ENCODE data around the gene CSNK2A3. TPM values are rescaled to one million over a fixed set of nuclear protein-coding genes. Genes with fewer than 3 reads are reported as not detected.
"Not testable (repeated sequence)": the region's sequence is repeated elsewhere in the genome, so short reads cannot be mapped to it uniquely, and the experiment has no call there.

The CSNK2A3 gene
- total RNA-seq (2014; rRNA removed; shearing (Covaris generic)) (4.1 and 4.8 TPM in 2 replicates), polyA plus RNA-seq (2016; fragmentation: Nextera tagmentation; extraction: Ambion mirVana) (0.33 and 0.91 TPM in 2 replicates)
- long read RNA-seq: 0 reads

DNA sequence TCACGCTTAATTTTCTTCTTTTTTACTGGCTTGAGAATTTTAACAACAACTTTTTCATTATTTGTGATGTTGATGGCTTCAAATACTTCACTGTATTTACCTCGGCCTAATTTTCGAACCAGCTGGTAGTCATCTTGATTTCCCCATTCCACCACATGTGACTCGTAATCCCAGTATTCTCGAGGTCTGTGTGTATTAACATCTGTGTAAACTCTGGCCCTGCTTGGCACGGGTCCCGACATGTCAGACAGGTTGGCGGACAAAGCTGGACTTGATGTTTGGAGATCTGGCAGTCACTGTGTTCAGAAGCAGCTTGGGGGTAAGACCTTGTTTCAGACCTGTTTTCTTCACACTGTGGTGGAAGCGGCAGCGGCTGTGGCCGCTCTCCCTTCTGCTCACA, at the start of gene CSNK2A3:
Gene CSNK2A3, minus strand, starts transcription at position 373 of the 400 bp plus-strand sequence. Its CDS starts 131 bp downstream, at position 242.
- H3K4me1 Mint-ChIP-seq; H3K4me2 ChIP-seq; H3K27ac Mint-ChIP-seq; H3F3A ChIP-seq (replicated peaks; ENCODE audit: low read depth); H3K4me3 Mint-ChIP-seq; H3K4me1 ChIP-seq (ENCODE audit: insufficient read depth); DNase-seq (ENCODE audit: low spot score); H3K27me3 Mint-ChIP-seq (ENCODE audit: insufficient read depth, low read depth, poor library complexity); H3K36me3 ChIP-seq (ENCODE audit: insufficient read depth); H3K27me3 ChIP-seq (ENCODE audit: insufficient read depth); H3K9me3 Mint-ChIP-seq; H3K79me2 ChIP-seq (replicated peaks; ENCODE audit: insufficient read depth); ATAC-seq; H4K20me1 ChIP-seq (replicated peaks; ENCODE audit: insufficient read depth); H3K9me2 ChIP-seq (ENCODE audit: insufficient read depth); H2AFZ ChIP-seq; H3K27ac ChIP-seq (ENCODE audit: low read depth); H3K36me3 Mint-ChIP-seq (ENCODE audit: low read depth); H3K4me3 ChIP-seq: not testable (repeated sequence)

DNA sequence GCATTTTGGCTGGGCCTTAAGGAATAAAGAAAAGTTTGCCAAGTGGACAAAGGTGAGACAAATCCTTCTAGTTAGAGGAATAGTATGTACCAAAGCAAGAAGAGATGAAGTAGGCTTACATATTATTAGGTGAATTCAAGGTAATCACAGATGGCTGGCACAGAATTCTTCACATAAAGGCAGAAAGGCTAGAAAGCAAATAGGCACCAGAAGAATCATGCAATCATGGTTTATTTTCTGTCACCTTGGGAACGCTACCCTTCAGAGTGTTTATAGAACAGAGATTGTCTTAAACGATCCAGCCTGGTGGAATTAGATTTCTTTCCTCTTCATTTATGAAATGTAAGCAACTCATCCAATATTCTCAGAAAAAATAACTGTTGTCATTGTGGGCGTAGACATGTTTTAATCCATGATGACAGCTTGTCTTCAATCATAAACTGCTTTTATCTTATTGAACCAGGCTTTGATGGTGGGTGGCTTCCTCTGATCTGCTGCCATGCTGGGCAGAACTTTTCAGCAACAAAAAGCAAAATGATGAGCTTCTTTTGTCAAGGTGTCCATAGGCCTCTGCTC, 49.0 kb upstream of the CSNK2A3 start:
- H3F3A ChIP-seq (replicated peaks; ENCODE audit: low read depth): no peaks in the 10 kb centered on the region
- H3K4me1 ChIP-seq (ENCODE audit: insufficient read depth): peaks cover 10% of the 10 kb centered on the region
- no peak overlapping the region for H3K4me3 Mint-ChIP-seq
- DNase-seq (ENCODE audit: low spot score): no peak
- H3K27me3 Mint-ChIP-seq (ENCODE audit: insufficient read depth, low read depth, poor library complexity): peaks cover 9% of the 10 kb centered on the region
- ATAC-seq: no peak
- no peak overlapping the region for H2AFZ ChIP-seq
- no peaks in the 10 kb centered on the region for H4K20me1 ChIP-seq (replicated peaks; ENCODE audit: insufficient read depth)
- H3K4me2 ChIP-seq: no peak overlapping the region
- no peaks in the 10 kb centered on the region for H3K36me3 Mint-ChIP-seq (ENCODE audit: low read depth)
- no peaks in the 10 kb centered on the region for H3K9me2 ChIP-seq (ENCODE audit: insufficient read depth)
- TF ChIP-seq ZNF114 (CRISPR knock-in tag; IDR thresholded peaks at IDR 0.05): no peak
- no peak for TF ChIP-seq EZH2phosphoT487 (IDR thresholded peaks at IDR 0.05; ENCODE audit: unreplicated experiment)
- no peak for TF ChIP-seq CREB1 (CRISPR knock-in tag; IDR thresholded peaks at IDR 0.05; ENCODE audit: low read depth)
- TF ChIP-seq EZH2 (IDR thresholded peaks at IDR 0.05; ENCODE audit: low read depth, unreplicated experiment): no peak
- TF ChIP-seq ZNF331 (CRISPR knock-in tag; IDR thresholded peaks at IDR 0.05; ENCODE audit: low read depth): no peak
- TF ChIP-seq, protein P1, sequence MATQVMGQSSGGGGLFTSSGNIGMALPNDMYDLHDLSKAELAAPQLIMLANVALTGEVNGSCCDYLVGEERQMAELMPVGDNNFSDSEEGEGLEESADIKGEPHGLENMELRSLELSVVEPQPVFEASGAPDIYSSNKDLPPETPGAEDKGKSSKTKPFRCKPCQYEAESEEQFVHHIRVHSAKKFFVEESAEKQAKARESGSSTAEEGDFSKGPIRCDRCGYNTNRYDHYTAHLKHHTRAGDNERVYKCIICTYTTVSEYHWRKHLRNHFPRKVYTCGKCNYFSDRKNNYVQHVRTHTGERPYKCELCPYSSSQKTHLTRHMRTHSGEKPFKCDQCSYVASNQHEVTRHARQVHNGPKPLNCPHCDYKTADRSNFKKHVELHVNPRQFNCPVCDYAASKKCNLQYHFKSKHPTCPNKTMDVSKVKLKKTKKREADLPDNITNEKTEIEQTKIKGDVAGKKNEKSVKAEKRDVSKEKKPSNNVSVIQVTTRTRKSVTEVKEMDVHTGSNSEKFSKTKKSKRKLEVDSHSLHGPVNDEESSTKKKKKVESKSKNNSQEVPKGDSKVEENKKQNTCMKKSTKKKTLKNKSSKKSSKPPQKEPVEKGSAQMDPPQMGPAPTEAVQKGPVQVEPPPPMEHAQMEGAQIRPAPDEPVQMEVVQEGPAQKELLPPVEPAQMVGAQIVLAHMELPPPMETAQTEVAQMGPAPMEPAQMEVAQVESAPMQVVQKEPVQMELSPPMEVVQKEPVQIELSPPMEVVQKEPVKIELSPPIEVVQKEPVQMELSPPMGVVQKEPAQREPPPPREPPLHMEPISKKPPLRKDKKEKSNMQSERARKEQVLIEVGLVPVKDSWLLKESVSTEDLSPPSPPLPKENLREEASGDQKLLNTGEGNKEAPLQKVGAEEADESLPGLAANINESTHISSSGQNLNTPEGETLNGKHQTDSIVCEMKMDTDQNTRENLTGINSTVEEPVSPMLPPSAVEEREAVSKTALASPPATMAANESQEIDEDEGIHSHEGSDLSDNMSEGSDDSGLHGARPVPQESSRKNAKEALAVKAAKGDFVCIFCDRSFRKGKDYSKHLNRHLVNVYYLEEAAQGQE (IDR thresholded peaks at IDR 0.05; ENCODE audit: unreplicated experiment): no peak
- H3K27me3 ChIP-seq (ENCODE audit: insufficient read depth): no peaks in the 10 kb centered on the region
- no peak overlapping the region for H3K27ac ChIP-seq (ENCODE audit: low read depth)
- H3K4me1 Mint-ChIP-seq: peaks cover 15% of the 10 kb centered on the region
- no peaks in the 10 kb centered on the region for H3K79me2 ChIP-seq (replicated peaks; ENCODE audit: insufficient read depth)
- no peaks in the 10 kb centered on the region for H3K36me3 ChIP-seq (ENCODE audit: insufficient read depth)
- no peak overlapping the region for H3K27ac Mint-ChIP-seq
- no peak overlapping the region for H3K4me3 ChIP-seq
- H3K9me3 Mint-ChIP-seq: no peaks in the 10 kb centered on the region

Measured in GM23338 (cell line).